ENCODE measurements around the gene GOLT1B.

GOLT1B gene

DNA sequence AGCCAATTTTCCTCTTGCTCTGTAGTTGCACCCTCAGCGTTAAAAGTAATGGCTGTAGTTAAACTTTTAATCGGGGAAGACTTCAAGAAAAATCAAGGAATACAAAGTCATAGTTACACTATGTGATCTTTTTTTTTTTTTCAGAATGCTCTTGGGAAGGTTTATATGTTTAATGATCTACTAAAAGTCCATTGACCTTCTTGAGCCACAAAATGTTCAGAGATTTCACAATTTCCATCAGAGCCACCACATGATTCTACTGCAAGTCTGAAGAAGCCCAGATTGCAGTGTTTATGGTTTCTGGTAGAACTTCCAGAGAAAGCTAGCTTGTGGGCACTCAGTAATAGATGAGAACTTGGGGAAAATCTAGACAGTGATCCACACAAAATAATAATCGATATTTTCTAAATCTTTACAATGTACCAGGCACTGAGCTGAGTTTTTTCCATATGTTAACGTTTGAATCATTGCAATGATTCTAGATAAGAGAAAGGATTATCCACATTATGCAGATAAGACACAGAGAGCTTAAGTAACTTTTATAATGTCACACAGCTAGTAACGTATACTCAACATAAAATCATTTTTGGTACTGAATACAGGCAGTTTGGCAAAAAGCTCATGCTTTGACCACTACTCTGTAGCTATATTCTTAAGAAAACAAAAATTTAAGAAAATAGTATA lies 64.8 kb downstream of the GOLT1B start:
- DNase-seq (ENCODE audit: low read depth in 2 of 2) = no peak

- DNase-seq (ENCODE audit: low read depth in 2 of 2) = no peak
Measured at GRCh38 chr12:21566907-21567394, 65.4 kb downstream of the GOLT1B start.

Measured in stimulated activated CD8-positive, alpha-beta memory T cell treated with anti-CD3 and anti-CD28 coated beads, Interleukin-7, amount 100 ng/mL, for 1 hour (primary cell).